Fibroblast of villous mesenchyme (primary cell): Measurements from ENCODE around the gene KCNG1. TPM values are rescaled to one million over a fixed set of nuclear protein-coding genes. Genes with fewer than 3 reads are reported as not detected.

Experiments used
- DNase-seq: peaks from one replicate; pipeline ENCODE4 v3.0.0-alpha.2; 2010; ENCODE audit warnings: low read depth
- H3K4me3 ChIP-seq: 2 replicates; pipeline ENCODE4 v1.5.1; 2011; ENCODE audit warnings: low read depth, mild to moderate bottlenecking, low read length
- CTCF ChIP-seq: IDR thresholded peaks from 2 replicates; pipeline ENCODE4 v1.5.1; 2012; ENCODE audit warnings: low read depth, mild to moderate bottlenecking, low read length; ENCODE audit not compliant: insufficient read depth
- total RNA-seq: library from RNA; depleted of rRNA; stranded (reverse); fragments of >200 nt; gene quantifications from 2 replicates; pipeline ENCODE4 v1.2.3, GENCODE V29; 2012

Gene KCNG1
- total RNA-seq, 1 donor: 3.0 TPM

DNA sequence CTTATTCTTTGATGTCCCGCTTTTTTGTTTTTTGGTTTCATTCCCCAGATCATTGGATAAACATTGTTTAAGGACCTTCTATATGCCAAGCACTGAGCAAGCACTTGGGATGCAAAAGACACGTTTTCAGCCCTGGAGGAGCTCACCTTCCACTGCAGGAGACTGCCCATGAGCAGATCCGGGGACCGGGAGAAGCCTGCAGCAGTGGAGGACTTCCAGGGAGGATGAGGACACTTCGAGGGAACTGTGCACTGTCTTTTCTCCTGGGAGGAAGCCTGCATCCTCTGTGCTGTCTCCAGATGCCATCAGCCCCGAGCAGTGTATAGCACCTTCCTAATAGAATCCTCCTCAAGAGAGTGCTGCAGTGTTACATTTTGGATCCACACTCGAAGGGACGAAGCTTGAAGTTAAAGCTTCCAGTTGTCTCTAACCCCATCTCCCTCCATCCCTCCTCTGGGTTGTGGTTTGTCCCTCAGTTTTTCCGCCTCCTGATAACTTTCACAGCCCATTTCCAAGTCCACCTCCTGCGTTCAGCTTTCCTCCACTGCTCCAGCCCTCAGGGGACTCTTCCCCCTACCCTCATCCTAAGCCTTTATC is 5.8 kb upstream of the KCNG1 start:
- no peak for DNase-seq
- H3K4me3 ChIP-seq: no peak overlapping the region
- TF ChIP-seq CTCF: no peak

GRCh38 chr20:51027035-51027795 is 4.3 kb upstream of the KCNG1 start:
- no peak overlapping the region for H3K4me3 ChIP-seq
- DNase-seq: no peak
- no peak for TF ChIP-seq CTCF

DNA sequence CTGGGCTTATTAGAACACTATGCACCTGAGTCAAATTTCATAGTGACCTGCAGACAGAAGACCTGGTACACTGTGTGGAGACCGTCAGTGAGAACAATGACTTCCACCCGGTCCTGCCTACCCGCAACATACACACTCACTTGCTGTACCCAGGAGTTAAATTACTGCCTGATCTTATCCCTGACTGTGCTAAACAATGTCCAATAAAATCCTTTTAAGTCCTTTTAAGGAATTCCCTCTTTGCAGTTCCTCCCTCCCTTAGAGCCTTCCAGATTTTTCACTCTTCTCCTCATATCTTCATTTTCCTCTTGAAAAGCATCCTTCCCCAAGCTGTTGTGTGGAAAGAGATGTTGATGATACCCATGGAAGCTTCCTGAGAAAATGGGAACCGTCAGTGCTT is 3.4 kb upstream of the KCNG1 start:
- H3K4me3 ChIP-seq: no peak overlapping the region
- no peak for TF ChIP-seq CTCF
- no peak for DNase-seq

DNA sequence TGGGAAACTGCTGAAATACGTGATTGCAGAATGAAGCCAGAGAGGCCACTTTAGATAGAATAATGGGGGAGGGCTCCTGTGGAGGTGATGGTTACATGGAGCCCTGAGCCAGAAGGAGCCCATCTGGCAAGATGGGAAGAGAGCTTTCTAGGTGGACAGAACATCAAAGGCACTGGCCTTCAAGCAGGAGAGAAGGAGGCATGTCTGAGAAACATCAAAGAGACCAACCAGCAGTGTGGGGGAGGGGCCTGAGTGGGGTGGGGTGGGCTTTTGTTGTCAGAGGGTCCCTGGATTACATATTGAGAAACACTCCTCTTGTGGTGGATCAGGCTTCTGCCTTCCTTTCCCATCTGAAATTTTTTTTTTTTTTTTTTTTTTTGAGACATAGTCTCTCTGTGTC is 1.9 kb upstream of the KCNG1 start:
- DNase-seq: no peak
- TF ChIP-seq CTCF: no peak
- H3K4me3 ChIP-seq: no peak overlapping the region

DNA sequence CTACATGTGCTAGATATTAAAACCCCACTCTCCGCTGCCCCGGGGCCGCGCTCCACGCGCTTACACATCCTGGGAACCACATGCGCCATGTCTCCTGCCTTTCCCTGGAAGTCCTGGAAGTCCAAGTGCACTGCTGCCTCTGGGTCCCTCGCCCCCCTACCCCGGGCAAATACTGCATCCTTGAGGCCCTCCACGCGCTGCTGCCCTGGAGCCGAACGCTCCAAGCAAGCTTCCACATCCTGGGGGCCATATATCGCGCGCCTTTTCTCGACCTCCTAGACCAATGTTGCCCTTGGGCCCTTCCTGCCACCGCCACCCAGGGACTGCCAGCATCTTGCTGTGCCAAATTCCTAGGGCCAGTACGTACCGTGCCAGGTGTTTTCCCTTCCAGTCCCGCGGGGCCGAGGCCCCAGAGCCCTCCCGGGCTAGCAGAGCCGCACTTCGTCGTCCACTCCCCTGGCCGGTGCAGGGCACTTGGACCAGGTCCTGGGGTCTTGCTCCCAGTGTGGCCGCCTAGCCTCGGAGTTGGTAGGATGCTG is 779 bp upstream of the KCNG1 start:
- H3K4me3 ChIP-seq: peak overlapping the region; percentile 61
- DNase-seq: no peak

GRCh38 chr20:51022227-51022802 is 592 bp downstream of the KCNG1 start:
- DNase-seq: no peak
- H3K4me3 ChIP-seq: peak overlapping the region; percentile 61
- TF ChIP-seq CTCF: no peak

More for the DNA sequence above, 779 bp upstream of the KCNG1 start:
- TF ChIP-seq CTCF: no peak
